K562 (cell line): ENCODE measurements around the gene ARPP21. TPM values are rescaled to one million over a fixed set of nuclear protein-coding genes. Genes with fewer than 3 reads are reported as not detected.

Experiments used
- ATAC-seq: fragments of 200-7000 bp; cut with Tn5 transposase; 3 replicates; pipeline ENCODE4 v1.9.1; 2020; ENCODE audit warnings: moderate library complexity
- BruUV-seq: library from RNA; stranded (reverse); fragments of 400-500 nt; replicated peaks from 2 replicates; lab custom pipeline; 2021; lab: Mats Ljungman, UMichigan
- CTCF ChIA-PET: fragments of 300-600 bp; formaldehyde crosslinking; extraction: SDS; loops from one replicate; lab custom pipeline; 2021; ENCODE audit warnings: low intra/inter-chr PET ratio; lab: Yijun Ruan, JAX
- POLR2A ChIA-PET: fragments of 300-600, 350-650 bp; sonication (Branson Sonifier 250); formaldehyde crosslinking; extraction: SDS; loops from one replicate; lab custom pipeline; 2021; ENCODE audit warnings: antibody characterized with exemption, inconsistent platforms; lab: Yijun Ruan, JAX
- DNase-seq, 4 experiments: peaks; one replicate each; pipeline versions ENCODE4 v3.0.0 to v3.0.0-alpha.2; 2011 to 2018; ENCODE audit warnings: low spot score in 3 of 4, mixed read lengths in 3 of 4; ENCODE audit errors: extremely low read depth in 1 of 4
- FAIRE-seq: peaks from 2 replicates; lab custom pipeline; 2011; peaks lifted over from hg19 to GRCh38; lab: Jason Lieb, UNC
- H2AFZ ChIP-seq: 2 replicates; pipeline ENCODE4 v1.6.0; 2011; ENCODE audit warnings: low read depth, low read length, control low read depth, inconsistent platforms
- H3K27ac ChIP-seq: fragments of 200-600 bp; 3 replicates; pipeline ENCODE4 v1.8.0; 2011; ENCODE audit warnings: low read depth, mild to moderate bottlenecking, control low read depth, inconsistent platforms, low read length, moderate library complexity, mixed read lengths; ENCODE audit errors: extremely low read depth
- H3K27me3 ChIP-seq, 2 experiments: fragments of 300-600 bp in 1 of 2; 2 replicates in 1 of 2; 3 replicates in 1 of 2; pipeline versions ENCODE4 v1.6.0 to v1.8.0; 2011; ENCODE audit warnings: inconsistent platforms in 2 of 2, low read length in 2 of 2, mild to moderate bottlenecking in 1 of 2, mixed read lengths in 1 of 2, moderate library complexity in 1 of 2; ENCODE audit not compliant: control insufficient read depth in 2 of 2, insufficient read depth in 2 of 2
- H3K36me3 ChIP-seq: fragments of 300-600 bp; 3 replicates; pipeline ENCODE4 v1.8.0; 2011; ENCODE audit warnings: mild to moderate bottlenecking, low read length, inconsistent platforms; ENCODE audit not compliant: control insufficient read depth, insufficient read depth
- H3K4me1 ChIP-seq, 2 experiments: fragments of 200-600 bp in 1 of 2; replicated peaks in 1 of 2; 2 replicates in 1 of 2; 3 replicates in 1 of 2; pipeline versions ENCODE4 v1.5.1 to v1.8.0; 2011; ENCODE audit warnings: inconsistent platforms in 2 of 2, low read length in 2 of 2, mild to moderate bottlenecking in 1 of 2, mixed read lengths in 1 of 2, moderate library complexity in 1 of 2; ENCODE audit not compliant: control insufficient read depth in 2 of 2, insufficient read depth in 2 of 2
- H3K4me2 ChIP-seq: 2 replicates; pipeline ENCODE4 v1.6.1; 2011; ENCODE audit warnings: low read length, control low read depth, inconsistent platforms, mixed read lengths; ENCODE audit not compliant: insufficient read depth
- H3K4me3 ChIP-seq: fragments of 200-600 bp; sonication (generic), shearing (Covaris generic); 2 replicates; pipeline ENCODE4 v1.5.1; 2016; ENCODE audit warnings: control low read depth, inconsistent platforms
- H3K79me2 ChIP-seq: fragments of 200-600 bp; 3 replicates; pipeline ENCODE4 v1.8.0; 2011; ENCODE audit warnings: low read length, inconsistent platforms; ENCODE audit not compliant: control insufficient read depth, insufficient read depth
- H3K9ac ChIP-seq, 2 experiments: 2 replicates each; pipeline versions ENCODE4 v1.6.0 to v1.6.1; 2011; ENCODE audit warnings: low read depth in 2 of 2, low read length in 2 of 2, control low read depth in 1 of 2, inconsistent platforms in 1 of 2, mild to moderate bottlenecking in 1 of 2, mixed read lengths in 1 of 2; ENCODE audit not compliant: insufficient read depth in 1 of 2
- H3K9me1 ChIP-seq: one replicate; pipeline ENCODE4 v1.6.0; 2011; ENCODE audit warnings: inconsistent platforms, mild to moderate bottlenecking, low read length, moderate library complexity; ENCODE audit not compliant: control insufficient read depth, insufficient read depth
- H3K9me3 ChIP-seq: replicated peaks from 2 replicates; pipeline ENCODE4 v1.5.1; 2011; ENCODE audit warnings: low read depth, low read length, inconsistent platforms; ENCODE audit not compliant: control insufficient read depth, insufficient read depth
- H4K20me1 ChIP-seq: replicated peaks from 2 replicates; pipeline ENCODE4 v1.6.1; 2011; ENCODE audit warnings: low read length, inconsistent platforms, mixed read lengths; ENCODE audit not compliant: control insufficient read depth, insufficient read depth
- CBX2 ChIP-seq: fragments of 200-600 bp; sonication (generic); IDR thresholded peaks from one replicate; pipeline ENCODE4 v1.6.1; 2012; ENCODE audit warnings: mild to moderate bottlenecking, low read length, inconsistent platforms; ENCODE audit not compliant: insufficient read depth, poor library complexity, severe bottlenecking
- DDX20 ChIP-seq: fragments of 450-650 bp; IDR thresholded peaks from 2 replicates; pipeline ENCODE4 v1.6.1; 2016; ENCODE audit warnings: missing genetic modification characterization, low read depth, mild to moderate bottlenecking, missing compliant biosample characterization, moderate library complexity
- DIDO1 ChIP-seq: fragments of 450-650 bp; IDR thresholded peaks from 2 replicates; pipeline ENCODE4 v1.6.1; 2016; ENCODE audit warnings: low read depth, missing biosample characterization, missing genetic modification characterization
- DMBX1 ChIP-seq: fragments of 250-450 bp; sonication (Bioruptor Pico); IDR thresholded peaks from 2 replicates; pipeline ENCODE4 v1.8.0; 2022; ENCODE audit warnings: inconsistent platforms, mild to moderate bottlenecking, moderate library complexity, borderline replicate concordance
- FOSL1 ChIP-seq: fragments of 200-800 bp; sonication (Bioruptor generic); conservative IDR thresholded peaks from 2 replicates; pipeline ENCODE4 v1.6.1; 2016; ENCODE audit warnings: missing genetic modification characterization, missing compliant biosample characterization
- KHSRP ChIP-seq: fragments of 450-650 bp; IDR thresholded peaks from 2 replicates; pipeline ENCODE4 v1.6.1; 2017
- MEF2A ChIP-seq: IDR thresholded peaks from 2 replicates; pipeline ENCODE4 v1.6.1; 2011; ENCODE audit warnings: low read depth, mild to moderate bottlenecking, low read length, moderate library complexity; ENCODE audit not compliant: control insufficient read depth
- MIER1 ChIP-seq: fragments of 450-650 bp; IDR thresholded peaks from 2 replicates; pipeline ENCODE4 v1.6.1; 2016; ENCODE audit warnings: antibody characterized with exemption, mild to moderate bottlenecking, low read depth
- MTA1 ChIP-seq: fragments of 450-650 bp; IDR thresholded peaks from 2 replicates; pipeline ENCODE4 v1.6.1; 2017; ENCODE audit warnings: borderline replicate concordance
- MXI1 ChIP-seq: IDR thresholded peaks from 2 replicates; pipeline ENCODE4 v1.6.1; 2011; ENCODE audit warnings: low read depth, mild to moderate bottlenecking, improper control_type of control experiment, low read length
- RFX7 ChIP-seq: fragments of 250-450 bp; sonication (Bioruptor Pico); IDR thresholded peaks from 2 replicates; pipeline ENCODE4 v1.5.1; 2021; ENCODE audit warnings: mild to moderate bottlenecking
- ZEB2 ChIP-seq: fragments of 450-650 bp; IDR thresholded peaks from 2 replicates; pipeline ENCODE4 v1.6.1; 2016
- ZKSCAN3 ChIP-seq: fragments of 250-450 bp; sonication (Bioruptor Pico); IDR thresholded peaks from 2 replicates; pipeline ENCODE4 v1.4.0; 2020
- ZNF347 ChIP-seq: fragments of 450-650 bp; formaldehyde crosslinking; IDR thresholded peaks from 2 replicates; pipeline ENCODE4 v1.4.0; 2020; ENCODE audit warnings: low read depth, mild to moderate bottlenecking, moderate library complexity
- ZNF551 ChIP-seq: fragments of 250-450 bp; sonication (Bioruptor Pico); IDR thresholded peaks from 2 replicates; pipeline ENCODE4 v1.5.0; 2021; ENCODE audit warnings: mild to moderate bottlenecking, moderate library complexity
- WGBS: fragments of 100-300 bp; shearing (Covaris generic); methylation state at CpG from one replicate; pipeline ENCODE4 v1.1.6; 2016; ENCODE audit warnings: low coverage, mixed read lengths; ENCODE audit not compliant: insufficient coverage; ENCODE audit errors: missing lambda C conversion rate; 5-methylcytosine and 5-hydroxymethylcytosine counted together
- in situ Hi-C: fragments of 300-500 bp; cut with MboI; formaldehyde crosslinking; loops from 4 replicates; pipeline ENCODE4 v1.15.0; 2018; ENCODE audit warnings: inconsistent platforms, mixed read lengths
- intact Hi-C: fragments of 100-400 bp; cut with micrococcal nuclease; formaldehyde crosslinking; loops from 2 replicates; pipeline ENCODE4 v1.14.2; 2022
- polyA plus RNA-seq, 8 experiments: library from polyadenylated mRNA; depleted of rRNA in 4 of 8; stranded (reverse) in 5 of 8; unstranded in 3 of 8; fragments of >200 nt; fragmentation: Nextera tagmentation in 2 of 8; fragmentation: Illumina TruSeq in 1 of 8; extraction: Ambion mirVana in 2 of 8; extraction: Trizol in 1 of 8; gene quantifications; 2 replicates each; pipeline versions ENCODE4 v1.2.1 to v1.2.3, GENCODE V29; 2011 to 2014; ENCODE audit warnings: inconsistent platforms in 1 of 8, missing spikeins in 1 of 8
- total RNA-seq, 7 experiments: library from RNA; depleted of rRNA in 6 of 7; stranded (reverse); fragments of >200 nt in 6 of 7; fragmentation: Illumina TruSeq in 2 of 7; extraction: Trizol in 2 of 7; gene quantifications; 2 replicates each; pipeline versions ENCODE4 v1.2.1 to v1.2.3, GENCODE V29; 2011 to 2021; ENCODE audit warnings: low replicate concordance in 1 of 7
- TF ChIP-seq, protein P1 (sequence below): fragments of 250-450 bp; sonication (Bioruptor Pico); IDR thresholded peaks from 2 replicates; pipeline ENCODE4 v1.8.0; 2022; ENCODE audit warnings: inconsistent platforms, mild to moderate bottlenecking, moderate library complexity, borderline replicate concordance
- TF ChIP-seq, protein P2 (sequence below): fragments of 250-450 bp; sonication (Bioruptor Pico); IDR thresholded peaks from 2 replicates; pipeline ENCODE4 v1.4.0; 2020
- TF ChIP-seq, protein P3 (sequence below): fragments of 250-450 bp; sonication (Bioruptor Pico); IDR thresholded peaks from 2 replicates; pipeline ENCODE4 v1.5.1; 2021; ENCODE audit warnings: mild to moderate bottlenecking
- TF ChIP-seq, protein P4 (sequence below): fragments of 250-450 bp; sonication (Bioruptor Pico); IDR thresholded peaks from 2 replicates; pipeline ENCODE4 v1.8.0; 2021; ENCODE audit warnings: moderate library complexity, mild to moderate bottlenecking, inconsistent platforms
- TF ChIP-seq, protein P5 (sequence below): sonication (generic); formaldehyde crosslinking; IDR thresholded peaks from 2 replicates; pipeline ENCODE4 v1.8.1; 2023; ENCODE audit warnings: mild to moderate bottlenecking, missing genetic modification reagents, moderate library complexity

Gene ARPP21
- total and polyA plus RNA-seq, 9 of the 15 experiments (the other 6 are each of a cell fraction or from before 2014, with no cell fraction given) = not detected

DNA sequence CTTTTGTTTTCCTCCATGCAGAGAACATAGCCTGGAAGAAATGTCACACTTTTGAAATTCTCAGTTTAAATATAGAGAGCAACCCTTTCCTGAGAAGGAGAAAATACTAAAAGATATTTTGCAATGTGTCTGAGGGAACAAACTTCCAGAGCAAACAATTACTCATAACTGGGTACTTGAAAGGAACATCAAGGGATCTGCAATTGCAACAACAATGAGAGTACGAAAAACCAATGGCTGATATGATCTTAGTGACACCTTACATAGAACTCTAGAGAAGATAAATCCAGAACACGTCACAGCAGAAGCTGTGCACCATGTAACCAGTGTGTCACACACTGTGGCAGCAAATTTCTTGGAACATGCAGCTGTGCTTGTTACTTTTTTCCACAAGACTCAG lies 14.6 kb upstream of the ARPP21 start:
- Histone ChIP-seq H3K4me3 (no peak overlapping the region), H3K9ac (no peak overlapping the region), H3K27me3 (no peaks in the 10 kb centered on the region), H3K9me3 (no peaks in the 10 kb centered on the region), H2AFZ (no peak overlapping the region), H3K4me1 (no peaks in the 10 kb centered on the region), H3K4me2 (no peak overlapping the region), H3K79me2 (no peaks in the 10 kb centered on the region), H4K20me1 (no peaks in the 10 kb centered on the region), H3K36me3 (no peaks in the 10 kb centered on the region), H3K9me1 (no peaks in the 10 kb centered on the region), H3K27ac (no peak overlapping the region)
- in situ Hi-C loops = no loop called here
- WGBS = 3% methylated on average over 2 of the region's 2 CpGs
- intact Hi-C loops = no loop called here
- DNase-seq (no peak), FAIRE-seq (no peak), ATAC-seq (no peak)
- ChIA-PET CTCF (no interaction called here), POLR2A (interaction anchor here (0.6 kb wide), 1 partner anchor 748 kb away, joined by 3 read pairs; no protein-coding TSS in a partner anchor)
- no TSS peak for BruUV-seq
- TF ChIP-seq MXI1 (no peak), ZEB2 (no peak), DMBX1 (CRISPR knock-in tag) (no peak), RFX7 (CRISPR knock-in tag) (no peak), ZNF347 (CRISPR knock-in tag) (no peak), FOSL1 (no peak), MIER1 (no peak), ZNF551 (no peak), MTA1 (no peak), DIDO1 (tag) (no peak), KHSRP (no peak), ZKSCAN3 (CRISPR knock-in tag) (no peak), DDX20 (tag) (no peak), MEF2A (no peak), CBX2 (no peak)
- TF ChIP-seq, protein P1, sequence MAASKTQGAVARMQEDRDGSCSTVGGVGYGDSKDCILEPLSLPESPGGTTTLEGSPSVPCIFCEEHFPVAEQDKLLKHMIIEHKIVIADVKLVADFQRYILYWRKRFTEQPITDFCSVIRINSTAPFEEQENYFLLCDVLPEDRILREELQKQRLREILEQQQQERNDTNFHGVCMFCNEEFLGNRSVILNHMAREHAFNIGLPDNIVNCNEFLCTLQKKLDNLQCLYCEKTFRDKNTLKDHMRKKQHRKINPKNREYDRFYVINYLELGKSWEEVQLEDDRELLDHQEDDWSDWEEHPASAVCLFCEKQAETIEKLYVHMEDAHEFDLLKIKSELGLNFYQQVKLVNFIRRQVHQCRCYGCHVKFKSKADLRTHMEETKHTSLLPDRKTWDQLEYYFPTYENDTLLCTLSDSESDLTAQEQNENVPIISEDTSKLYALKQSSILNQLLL = no peak
- TF ChIP-seq, protein P2, sequence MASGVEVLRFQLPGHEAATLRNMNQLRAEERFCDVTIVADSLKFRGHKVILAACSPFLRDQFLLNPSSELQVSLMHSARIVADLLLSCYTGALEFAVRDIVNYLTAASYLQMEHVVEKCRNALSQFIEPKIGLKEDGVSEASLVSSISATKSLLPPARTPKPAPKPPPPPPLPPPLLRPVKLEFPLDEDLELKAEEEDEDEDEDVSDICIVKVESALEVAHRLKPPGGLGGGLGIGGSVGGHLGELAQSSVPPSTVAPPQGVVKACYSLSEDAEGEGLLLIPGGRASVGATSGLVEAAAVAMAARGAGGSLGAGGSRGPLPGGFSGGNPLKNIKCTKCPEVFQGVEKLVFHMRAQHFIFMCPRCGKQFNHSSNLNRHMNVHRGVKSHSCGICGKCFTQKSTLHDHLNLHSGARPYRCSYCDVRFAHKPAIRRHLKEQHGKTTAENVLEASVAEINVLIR (CRISPR knock-in tag) = no peak
- TF ChIP-seq, protein P3, sequence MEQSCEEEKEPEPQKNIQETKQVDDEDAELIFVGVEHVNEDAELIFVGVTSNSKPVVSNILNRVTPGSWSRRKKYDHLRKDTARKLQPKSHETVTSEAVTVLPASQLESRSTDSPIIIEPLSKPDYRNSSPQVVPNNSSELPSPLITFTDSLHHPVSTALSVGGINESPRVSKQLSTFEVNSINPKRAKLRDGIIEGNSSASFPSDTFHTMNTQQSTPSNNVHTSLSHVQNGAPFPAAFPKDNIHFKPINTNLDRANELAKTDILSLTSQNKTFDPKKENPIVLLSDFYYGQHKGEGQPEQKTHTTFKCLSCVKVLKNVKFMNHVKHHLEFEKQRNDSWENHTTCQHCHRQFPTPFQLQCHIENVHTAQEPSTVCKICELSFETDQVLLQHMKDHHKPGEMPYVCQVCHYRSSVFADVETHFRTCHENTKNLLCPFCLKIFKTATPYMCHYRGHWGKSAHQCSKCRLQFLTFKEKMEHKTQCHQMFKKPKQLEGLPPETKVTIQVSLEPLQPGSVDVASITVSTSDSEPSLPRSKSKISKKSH (CRISPR knock-in tag) = no peak
- TF ChIP-seq, protein P4, sequence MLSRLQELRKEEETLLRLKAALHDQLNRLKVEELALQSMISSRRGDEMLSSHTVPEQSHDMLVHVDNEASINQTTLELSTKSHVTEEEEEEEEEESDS (CRISPR knock-in tag) = no peak
- TF ChIP-seq, protein P5, sequence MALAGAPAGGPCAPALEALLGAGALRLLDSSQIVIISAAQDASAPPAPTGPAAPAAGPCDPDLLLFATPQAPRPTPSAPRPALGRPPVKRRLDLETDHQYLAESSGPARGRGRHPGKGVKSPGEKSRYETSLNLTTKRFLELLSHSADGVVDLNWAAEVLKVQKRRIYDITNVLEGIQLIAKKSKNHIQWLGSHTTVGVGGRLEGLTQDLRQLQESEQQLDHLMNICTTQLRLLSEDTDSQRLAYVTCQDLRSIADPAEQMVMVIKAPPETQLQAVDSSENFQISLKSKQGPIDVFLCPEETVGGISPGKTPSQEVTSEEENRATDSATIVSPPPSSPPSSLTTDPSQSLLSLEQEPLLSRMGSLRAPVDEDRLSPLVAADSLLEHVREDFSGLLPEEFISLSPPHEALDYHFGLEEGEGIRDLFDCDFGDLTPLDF (CRISPR knock-in tag) = no peak
